ENCODE measurements around the gene HDGF. TPM values are rescaled to one million over a fixed set of nuclear protein-coding genes. Genes with fewer than 3 reads are reported as not detected.

HDGF gene
- total RNA-seq, 1 donor, result 98.9 TPM

- peaks cover 61% of the 10 kb centered on the region for H3K4me1 ChIP-seq (ENCODE audit: insufficient read depth, low read length)
- no peaks in the 10 kb centered on the region for H3K9me3 ChIP-seq (ENCODE audit: low read depth, low read length)
- no peaks in the 10 kb centered on the region for H3K27me3 ChIP-seq (ENCODE audit: insufficient read depth, low read length)
- no peak overlapping the region for H3K4me3 ChIP-seq (ENCODE audit: low read length)
These were observed 6.6 kb downstream of the HDGF start for GRCh38 chr1:156744786-156745419.

GRCh38 chr1:156744344-156744743 is 7.1 kb downstream of the HDGF start:
- H3K27me3 ChIP-seq (ENCODE audit: insufficient read depth, low read length), result no peaks in the 10 kb centered on the region
- H3K4me3 ChIP-seq (ENCODE audit: low read length), result no peak overlapping the region
- no peaks in the 10 kb centered on the region for H3K9me3 ChIP-seq (ENCODE audit: low read depth, low read length)
- H3K4me1 ChIP-seq (ENCODE audit: insufficient read depth, low read length), result peaks cover 55% of the 10 kb centered on the region

GRCh38 chr1:156743367-156744302 is 7.8 kb downstream of the HDGF start:
- Histone ChIP-seq H3K27me3 (ENCODE audit: insufficient read depth, low read length) (no peaks in the 10 kb centered on the region), H3K4me1 (ENCODE audit: insufficient read depth, low read length) (peaks cover 48% of the 10 kb centered on the region), H3K9me3 (ENCODE audit: low read depth, low read length) (no peaks in the 10 kb centered on the region), H3K4me3 (ENCODE audit: low read length) (no peak overlapping the region)

GRCh38 chr1:156742801-156743200 is 8.7 kb downstream of the HDGF start:
- H3K4me3 ChIP-seq (ENCODE audit: low read length), result no peak overlapping the region
- H3K27me3 ChIP-seq (ENCODE audit: insufficient read depth, low read length), result no peaks in the 10 kb centered on the region
- H3K9me3 ChIP-seq (ENCODE audit: low read depth, low read length), result no peaks in the 10 kb centered on the region
- peaks cover 40% of the 10 kb centered on the region for H3K4me1 ChIP-seq (ENCODE audit: insufficient read depth, low read length)

GRCh38 chr1:156742017-156742416 is 9.5 kb downstream of the HDGF start:
- Histone ChIP-seq H3K4me3 (ENCODE audit: low read length) (no peak overlapping the region), H3K4me1 (ENCODE audit: insufficient read depth, low read length) (peaks cover 33% of the 10 kb centered on the region), H3K9me3 (ENCODE audit: low read depth, low read length) (no peaks in the 10 kb centered on the region), H3K27me3 (ENCODE audit: insufficient read depth, low read length) (no peaks in the 10 kb centered on the region)

GRCh38 chr1:156741481-156741983 is 9.9 kb downstream of the HDGF start:
- H3K4me1 ChIP-seq (ENCODE audit: insufficient read depth, low read length), result peaks cover 28% of the 10 kb centered on the region
- no peaks in the 10 kb centered on the region for H3K27me3 ChIP-seq (ENCODE audit: insufficient read depth, low read length)
- H3K4me3 ChIP-seq (ENCODE audit: low read length), result peak overlapping the region; percentile 12
- H3K9me3 ChIP-seq (ENCODE audit: low read depth, low read length), result no peaks in the 10 kb centered on the region

- Histone ChIP-seq H3K27me3 (ENCODE audit: insufficient read depth, low read length) (no peaks in the 10 kb centered on the region), H3K4me1 (ENCODE audit: insufficient read depth, low read length) (peaks cover 22% of the 10 kb centered on the region), H3K9me3 (ENCODE audit: low read depth, low read length) (no peaks in the 10 kb centered on the region), H3K4me3 (ENCODE audit: low read length) (peak within 1 kb of the TSS; percentile 71)
These were observed 10.6 kb downstream of the HDGF start, which contains the start of gene MRPL24 for GRCh38 chr1:156740741-156741480. Gene MRPL24, minus strand, starts transcription at chr1:156741088. Its CDS starts 2,384 bp downstream, at chr1:156738704.

- H3K4me1 ChIP-seq (ENCODE audit: insufficient read depth, low read length), result peaks cover 16% of the 10 kb centered on the region
- no peaks in the 10 kb centered on the region for H3K9me3 ChIP-seq (ENCODE audit: low read depth, low read length)
- peak overlapping the region; percentile 71 for H3K4me3 ChIP-seq (ENCODE audit: low read length)
- H3K27me3 ChIP-seq (ENCODE audit: insufficient read depth, low read length), result no peaks in the 10 kb centered on the region
These were observed 11.2 kb downstream of the HDGF start for GRCh38 chr1:156740237-156740740.

GRCh38 chr1:156738916-156739315 is 12.6 kb downstream of the HDGF start:
- no peak overlapping the region for H3K4me3 ChIP-seq (ENCODE audit: low read length)
- no peaks in the 10 kb centered on the region for H3K27me3 ChIP-seq (ENCODE audit: insufficient read depth, low read length)
- H3K4me1 ChIP-seq (ENCODE audit: insufficient read depth, low read length), result peaks cover 16% of the 10 kb centered on the region
- no peaks in the 10 kb centered on the region for H3K9me3 ChIP-seq (ENCODE audit: low read depth, low read length)

- H3K4me1 ChIP-seq (ENCODE audit: insufficient read depth, low read length), result peaks cover 16% of the 10 kb centered on the region
- H3K4me3 ChIP-seq (ENCODE audit: low read length), result no peak overlapping the region
- H3K9me3 ChIP-seq (ENCODE audit: low read depth, low read length), result no peaks in the 10 kb centered on the region
- no peaks in the 10 kb centered on the region for H3K27me3 ChIP-seq (ENCODE audit: insufficient read depth, low read length)
These were observed 13.1 kb downstream of the HDGF start for GRCh38 chr1:156738407-156738806.

GRCh38 chr1:156733989-156734584 is 17.4 kb downstream of the HDGF start:
- no peaks in the 10 kb centered on the region for H3K9me3 ChIP-seq (ENCODE audit: low read depth, low read length)
- no peaks in the 10 kb centered on the region for H3K27me3 ChIP-seq (ENCODE audit: insufficient read depth, low read length)
- peaks cover 6% of the 10 kb centered on the region for H3K4me1 ChIP-seq (ENCODE audit: insufficient read depth, low read length)
- H3K4me3 ChIP-seq (ENCODE audit: low read length), result no peak overlapping the region

GRCh38 chr1:156728599-156729462 is 22.6 kb downstream of the HDGF start, which contains the start of gene ISG20L2:
Gene ISG20L2, minus strand, starts transcription at chr1:156728766. Its CDS starts 1,114 bp downstream, at chr1:156727652.
- Histone ChIP-seq H3K4me1 (ENCODE audit: insufficient read depth, low read length) (peaks cover 41% of the 10 kb centered on the region), H3K27me3 (ENCODE audit: insufficient read depth, low read length) (no peaks in the 10 kb centered on the region), H3K4me3 (ENCODE audit: low read length) (peak within 1 kb of the TSS; percentile 94), H3K9me3 (ENCODE audit: low read depth, low read length) (no peaks in the 10 kb centered on the region)

- H3K9me3 ChIP-seq (ENCODE audit: low read depth, low read length), result no peaks in the 10 kb centered on the region
- H3K4me1 ChIP-seq (ENCODE audit: insufficient read depth, low read length), result peaks cover 41% of the 10 kb centered on the region
- peak within 1 kb of the TSS; percentile 94 for H3K4me3 ChIP-seq (ENCODE audit: low read length)
- no peaks in the 10 kb centered on the region for H3K27me3 ChIP-seq (ENCODE audit: insufficient read depth, low read length)
These were observed 23.4 kb downstream of the HDGF start, which contains the start of gene METTL25B for GRCh38 chr1:156727926-156728598. Gene METTL25B, plus strand, starts transcription at chr1:156728469. Its CDS starts 636 bp downstream, at chr1:156729105.

Measured in mononuclear cell (primary cell).